Smooth muscle cell (in vitro differentiated cells): ENCODE measurements around the gene TENM4. TPM values are rescaled to one million over a fixed set of nuclear protein-coding genes. Genes with fewer than 3 reads are reported as not detected.

ENCODE experiments used
- DNase-seq: peaks from one replicate; lab custom pipeline; 2025; ENCODE audit not compliant: unreplicated experiment; lab: John Stamatoyannopoulos, UW
- H2AFZ ChIP-seq: fragments of 200-600 bp; sonication (generic); 2 replicates; pipeline ENCODE4 v1.6.0; 2016; ENCODE audit warnings: antibody characterized with exemption, low read depth, mild to moderate bottlenecking
- H3F3A ChIP-seq: fragments of 200-600 bp; sonication (generic); 2 replicates; pipeline ENCODE4 v1.6.0; 2017; ENCODE audit warnings: antibody characterized with exemption, low read depth
- H3K27ac ChIP-seq: fragments of 200-600 bp; sonication (generic); 2 replicates; pipeline ENCODE4 v1.5.1; 2016; ENCODE audit warnings: low read depth, mild to moderate bottlenecking
- H3K27me3 ChIP-seq: fragments of 200-600 bp; sonication (generic); 2 replicates; pipeline ENCODE4 v1.6.1; 2016; ENCODE audit warnings: low read depth, mild to moderate bottlenecking
- H3K36me3 ChIP-seq: fragments of 200-600 bp; sonication (generic); 2 replicates; pipeline ENCODE4 v1.5.1; 2016; ENCODE audit warnings: low read depth
- H3K4me1 ChIP-seq: fragments of 200-600 bp; sonication (generic); 2 replicates; pipeline ENCODE4 v1.5.1; 2016; ENCODE audit warnings: low read depth
- H3K4me2 ChIP-seq: fragments of 200-600 bp; sonication (generic); 2 replicates; pipeline ENCODE4 v1.6.0; 2016; ENCODE audit warnings: mild to moderate bottlenecking
- H3K4me3 ChIP-seq: fragments of 200-600 bp; sonication (generic); 2 replicates; pipeline ENCODE4 v1.5.1; 2016; ENCODE audit warnings: mild to moderate bottlenecking
- H3K79me2 ChIP-seq: fragments of 200-600 bp; sonication (generic); 2 replicates; pipeline ENCODE4 v1.6.0; 2016; ENCODE audit warnings: low read depth, mild to moderate bottlenecking
- H3K9ac ChIP-seq: fragments of 200-600 bp; sonication (generic); 2 replicates; pipeline ENCODE4 v1.6.0; 2016; ENCODE audit warnings: low read depth
- H3K9me3 ChIP-seq: fragments of 200-600 bp; sonication (generic); replicated peaks from 2 replicates; pipeline ENCODE4 v1.5.1; 2016; ENCODE audit warnings: low read depth
- H4K20me1 ChIP-seq: fragments of 200-600 bp; sonication (generic); 2 replicates; pipeline ENCODE4 v1.6.0; 2016; ENCODE audit warnings: low read depth
- CTCF ChIP-seq: fragments of 200-600 bp; sonication (generic); IDR thresholded peaks from 2 replicates; pipeline ENCODE4 v1.5.1; 2017; ENCODE audit warnings: borderline replicate concordance, mild to moderate bottlenecking, antibody characterized with exemption; ENCODE audit not compliant: insufficient read depth, poor library complexity, severe bottlenecking
- WGBS: methylation state at CpG from one replicate; pipeline ENCODE4 v1.1.7; 2016; ENCODE audit warnings: low lambda C conversion rate; 5-methylcytosine and 5-hydroxymethylcytosine counted together
- polyA plus RNA-seq: library from polyadenylated mRNA; unstranded; fragments of >200 nt; fragmentation: Nextera tagmentation; extraction: Ambion mirVana; gene quantifications from 2 replicates; pipeline ENCODE4 v1.2.1, GENCODE V29; 2016
- total RNA-seq: library from RNA; depleted of rRNA; stranded (reverse); fragments of >200 nt; gene quantifications from 2 replicates; pipeline ENCODE4 v1.2.3, GENCODE V29; 2014

Gene TENM4
- total and polyA plus RNA-seq, 2 experiments from 2014 or later: 31.6 to 38.2 TPM

- Histone ChIP-seq H4K20me1 (peaks cover 5% of the 10 kb centered on the region), H3K4me1 (peaks cover 8% of the 10 kb centered on the region), H3K4me2 (no peak overlapping the region), H3K27me3 (no peaks in the 10 kb centered on the region), H3K27ac (no peak overlapping the region), H3F3A (no peaks in the 10 kb centered on the region), H3K4me3 (no peak overlapping the region), H3K9me3 (no peaks in the 10 kb centered on the region), H3K9ac (no peak overlapping the region), H3K79me2 (no peaks in the 10 kb centered on the region), H3K36me3 (no peaks in the 10 kb centered on the region), H2AFZ (no peak overlapping the region)
- no peak for TF ChIP-seq CTCF
- 64% methylated on average over 3 of the region's 3 CpGs for WGBS
- DNase-seq: no peak
Observed at GRCh38 chr11:79168530-79169110, 272.2 kb downstream of the TENM4 start.

- no peak for TF ChIP-seq CTCF
- H3K36me3 ChIP-seq: no peaks in the 10 kb centered on the region
- no peaks in the 10 kb centered on the region for H3K9me3 ChIP-seq
- no peaks in the 10 kb centered on the region for H3K27me3 ChIP-seq
- no peak for DNase-seq
- peaks cover 8% of the 10 kb centered on the region for H3K4me1 ChIP-seq
- H3K4me3 ChIP-seq: no peak overlapping the region
- H4K20me1 ChIP-seq: no peaks in the 10 kb centered on the region
- WGBS: 79% methylated on average over 3 of the region's 3 CpGs
- H3K9ac ChIP-seq: no peak overlapping the region
- H3F3A ChIP-seq: no peaks in the 10 kb centered on the region
- H3K4me2 ChIP-seq: no peak overlapping the region
- H2AFZ ChIP-seq: no peak overlapping the region
- H3K79me2 ChIP-seq: no peaks in the 10 kb centered on the region
- no peak overlapping the region for H3K27ac ChIP-seq
Observed at GRCh38 chr11:79167510-79168188, 273.2 kb downstream of the TENM4 start.

- peak overlapping the region; percentile 42 for H3K27ac ChIP-seq
- H3K9ac ChIP-seq: no peak overlapping the region
- no peaks in the 10 kb centered on the region for H3K36me3 ChIP-seq
- H4K20me1 ChIP-seq: no peaks in the 10 kb centered on the region
- DNase-seq: no peak
- no peaks in the 10 kb centered on the region for H3K4me1 ChIP-seq
- WGBS: 86% methylated on average over 2 of the region's 2 CpGs
- no peak overlapping the region for H2AFZ ChIP-seq
- no peak overlapping the region for H3K4me2 ChIP-seq
- H3K27me3 ChIP-seq: no peaks in the 10 kb centered on the region
- H3K4me3 ChIP-seq: no peak overlapping the region
- no peaks in the 10 kb centered on the region for H3K9me3 ChIP-seq
- no peaks in the 10 kb centered on the region for H3K79me2 ChIP-seq
- no peaks in the 10 kb centered on the region for H3F3A ChIP-seq
- no peak for TF ChIP-seq CTCF
Observed at GRCh38 chr11:79165908-79166307, 274.9 kb downstream of the TENM4 start.

- WGBS: 54% methylated on average over 5 of the region's 5 CpGs
- no peak for DNase-seq
- no peaks in the 10 kb centered on the region for H3K36me3 ChIP-seq
Observed at GRCh38 chr11:79160791-79161403, 279.9 kb downstream of the TENM4 start.

More at GRCh38 chr11:79160791-79161403, 279.9 kb downstream of the TENM4 start:
- no peaks in the 10 kb centered on the region for H3K27me3 ChIP-seq
- peak; percentile 44 for TF ChIP-seq CTCF
- no peaks in the 10 kb centered on the region for H3K9me3 ChIP-seq
- H4K20me1 ChIP-seq: no peaks in the 10 kb centered on the region
- no peaks in the 10 kb centered on the region for H3K79me2 ChIP-seq
- no peaks in the 10 kb centered on the region for H3F3A ChIP-seq
- no peaks in the 10 kb centered on the region for H3K4me1 ChIP-seq
- no peak overlapping the region for H3K4me2 ChIP-seq
- H3K27ac ChIP-seq: no peak overlapping the region
- no peak overlapping the region for H3K9ac ChIP-seq
- no peak overlapping the region for H3K4me3 ChIP-seq
- no peak overlapping the region for H2AFZ ChIP-seq
